Skin of body (tissue), 2 donors: ENCODE data around the gene CSHL1. TPM values are rescaled to one million over a fixed set of nuclear protein-coding genes. Genes with fewer than 3 reads are reported as not detected.
A peak's percentile ranks its signal among the peaks of the same experiment; 100 is the strongest.
"Not testable (repeated sequence)": the region's sequence is repeated elsewhere in the genome, so short reads cannot be mapped to it uniquely, and the experiment has no call there.

Source experiments
- DNase-seq: peaks from one replicate; lab custom pipeline; 2025; lab: John Stamatoyannopoulos, UW
- total RNA-seq: library from RNA; depleted of rRNA; stranded (reverse); fragments of >200 nt; gene quantifications from one replicate; pipeline ENCODE4 v1.2.3, GENCODE V29; 2014

The CSHL1 gene
- total RNA-seq, 1 donor from 2014 or later, result not detected

GRCh38 chr17:63940584-63940983 lies 29.5 kb upstream of the CSHL1 start:
- DNase-seq, result no peak

- no peak for DNase-seq
These were observed 28.8 kb upstream of the CSHL1 start for GRCh38 chr17:63939884-63940283.

- DNase-seq, result no peak
These were observed 28.3 kb upstream of the CSHL1 start for GRCh38 chr17:63939401-63939800.

- DNase-seq, result no peak
These were observed 26.9 kb upstream of the CSHL1 start for GRCh38 chr17:63937920-63938319.

DNA sequence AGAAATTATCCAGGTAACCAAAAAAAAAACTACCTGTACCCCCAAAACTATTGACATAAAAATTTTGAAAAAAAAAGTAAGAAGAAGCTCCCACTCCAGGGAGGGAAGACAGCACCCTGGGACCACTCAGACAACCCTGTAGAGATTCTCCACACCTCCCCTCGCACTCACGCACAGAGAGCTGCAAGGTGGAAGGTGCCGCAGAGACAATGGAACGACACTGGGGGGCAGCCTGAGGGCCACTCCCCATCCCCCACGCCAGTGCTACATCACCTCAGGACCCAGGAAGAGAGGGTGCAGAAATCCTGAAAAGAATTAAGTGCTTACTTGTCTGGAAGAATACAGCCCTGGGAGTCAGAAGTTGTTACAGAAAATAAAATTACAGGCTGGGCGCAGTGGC lies 26.3 kb upstream of the CSHL1 start:
- no peak for DNase-seq

DNA sequence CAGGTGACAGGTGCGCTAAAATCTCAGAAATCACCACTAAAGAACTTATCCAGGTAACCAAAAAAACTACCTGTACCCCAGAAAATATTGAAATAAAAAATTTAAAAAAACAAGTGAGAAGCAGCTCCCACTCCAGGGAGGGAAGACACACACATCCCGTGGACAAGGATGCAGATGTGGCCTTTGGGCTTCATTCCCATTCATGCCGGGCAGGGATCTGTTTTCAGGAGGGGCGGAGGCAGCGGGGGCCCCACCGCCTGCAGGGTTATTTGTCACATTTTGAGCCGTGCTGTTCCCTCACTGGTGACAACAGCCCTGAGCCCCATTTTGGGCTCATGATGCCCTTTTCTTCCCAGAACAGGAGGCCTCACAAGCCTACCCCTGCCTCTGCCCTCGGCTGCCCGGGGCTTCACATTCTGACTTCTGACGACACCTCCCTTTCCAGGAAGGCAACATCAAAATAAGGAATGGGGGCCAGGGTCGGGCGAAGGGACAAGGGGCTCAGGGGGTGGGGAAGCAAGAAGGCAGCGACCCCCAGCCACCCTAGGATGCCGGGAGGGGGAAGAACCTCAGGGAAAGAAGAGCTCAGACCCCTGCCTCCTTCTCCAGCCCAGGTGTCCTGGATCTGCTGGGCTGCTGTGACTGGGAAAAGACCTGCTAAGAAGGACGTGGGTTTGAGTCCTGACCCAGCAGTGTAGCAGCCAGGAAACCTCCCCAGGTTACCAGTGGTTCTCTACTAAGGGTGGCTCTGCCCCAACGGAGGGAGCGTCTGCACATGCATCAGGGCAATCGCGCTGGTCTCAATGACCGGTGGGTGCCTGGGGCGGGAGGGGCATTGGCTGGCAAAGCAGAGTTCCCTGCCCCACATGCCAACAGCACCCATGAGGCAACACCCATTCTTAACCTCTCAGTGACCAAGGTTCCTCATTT lies 23.4 kb upstream of the CSHL1 start:
- DNase-seq, result no peak

GRCh38 chr17:63933598-63933997 lies 22.5 kb upstream of the CSHL1 start:
- DNase-seq, result no peak

DNA sequence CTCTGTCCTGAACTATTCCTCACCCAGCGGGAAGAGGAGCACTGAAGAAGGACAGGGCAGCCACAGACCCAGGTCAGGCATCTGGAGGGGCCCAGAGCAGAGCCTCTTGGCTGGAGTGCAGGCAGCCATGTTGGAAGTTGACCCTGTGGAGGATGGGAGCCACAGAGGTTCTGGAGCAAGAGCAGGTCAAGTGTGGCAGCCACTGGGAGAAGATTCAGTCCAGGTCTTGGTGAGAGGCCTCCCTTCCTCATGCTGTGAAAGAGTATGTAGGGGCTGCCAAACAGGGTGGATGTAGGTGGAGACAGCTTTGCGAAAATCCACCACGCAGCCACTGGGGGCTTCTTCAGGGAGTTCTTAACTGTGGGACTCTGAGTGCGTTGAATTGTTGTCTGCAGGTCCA lies 21.7 kb upstream of the CSHL1 start:
- DNase-seq, result no peak

DNA sequence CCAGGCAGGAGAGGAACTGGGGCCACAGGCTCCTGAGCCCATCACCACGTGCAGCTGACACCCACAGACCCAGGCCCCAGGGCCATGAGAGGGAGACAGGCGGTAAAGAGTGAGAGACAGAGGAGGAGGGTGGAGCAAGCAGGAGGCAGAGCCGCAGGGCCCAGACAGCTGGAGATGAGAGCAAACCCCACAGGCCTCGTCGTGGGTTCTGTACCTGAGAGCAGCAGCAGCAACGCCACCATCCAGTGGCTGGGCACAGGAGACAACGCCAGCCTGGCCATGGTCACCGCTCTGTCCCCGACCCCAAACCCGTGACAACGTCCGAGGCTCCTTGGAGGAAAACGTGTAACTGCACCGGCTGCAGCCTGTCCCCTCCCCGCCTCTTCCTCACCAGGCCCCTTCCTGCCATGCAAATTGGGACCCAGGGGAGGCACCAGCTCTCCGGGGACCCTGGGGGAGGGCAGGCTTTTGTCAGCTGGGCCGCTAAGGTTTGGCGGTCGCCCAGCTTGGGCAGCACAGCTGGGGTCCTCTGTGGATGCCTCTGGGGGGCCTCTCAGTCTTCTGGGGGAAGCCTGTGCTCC lies 21.0 kb upstream of the CSHL1 start, which contains the start of gene CD79B:
TSS of gene CD79B (minus strand) at position 351 of the 581 bp plus-strand sequence. CDS start at position 281, 70 bp downstream.
- no peak for DNase-seq

DNA sequence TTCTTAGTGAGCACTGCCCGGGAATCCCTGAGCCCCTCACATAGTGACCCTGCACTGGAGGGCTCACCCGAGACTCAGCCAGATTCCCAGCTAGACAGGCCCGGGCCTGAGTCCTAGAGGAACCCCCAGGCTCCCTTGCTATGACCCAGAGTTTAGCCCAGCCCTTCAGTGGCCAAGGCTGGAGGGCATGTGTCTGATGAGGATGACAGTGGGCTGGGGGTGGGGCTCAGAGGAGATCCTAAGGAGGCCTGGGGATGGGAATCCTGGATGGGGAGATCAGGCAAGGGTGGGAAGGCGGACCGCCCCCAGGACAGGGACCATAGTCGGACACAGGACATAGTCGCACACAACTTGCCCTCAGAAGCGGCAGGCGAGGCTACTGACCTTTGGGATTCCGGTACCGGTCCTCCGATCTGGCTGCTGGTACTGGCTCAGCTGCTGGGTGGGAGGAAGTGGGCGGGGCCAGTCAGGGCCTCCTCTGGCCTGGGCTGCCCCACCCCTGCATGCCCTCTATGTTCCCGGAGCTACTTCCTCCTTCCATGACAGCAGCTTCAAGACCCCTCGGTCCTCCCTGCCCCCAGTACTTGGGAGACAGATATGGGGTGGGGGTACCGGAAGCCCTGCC lies 20.0 kb upstream of the CSHL1 start:
- DNase-seq, result no peak

GRCh38 chr17:63929860-63930766 lies 19.1 kb upstream of the CSHL1 start:
- DNase-seq, result no peak

DNA sequence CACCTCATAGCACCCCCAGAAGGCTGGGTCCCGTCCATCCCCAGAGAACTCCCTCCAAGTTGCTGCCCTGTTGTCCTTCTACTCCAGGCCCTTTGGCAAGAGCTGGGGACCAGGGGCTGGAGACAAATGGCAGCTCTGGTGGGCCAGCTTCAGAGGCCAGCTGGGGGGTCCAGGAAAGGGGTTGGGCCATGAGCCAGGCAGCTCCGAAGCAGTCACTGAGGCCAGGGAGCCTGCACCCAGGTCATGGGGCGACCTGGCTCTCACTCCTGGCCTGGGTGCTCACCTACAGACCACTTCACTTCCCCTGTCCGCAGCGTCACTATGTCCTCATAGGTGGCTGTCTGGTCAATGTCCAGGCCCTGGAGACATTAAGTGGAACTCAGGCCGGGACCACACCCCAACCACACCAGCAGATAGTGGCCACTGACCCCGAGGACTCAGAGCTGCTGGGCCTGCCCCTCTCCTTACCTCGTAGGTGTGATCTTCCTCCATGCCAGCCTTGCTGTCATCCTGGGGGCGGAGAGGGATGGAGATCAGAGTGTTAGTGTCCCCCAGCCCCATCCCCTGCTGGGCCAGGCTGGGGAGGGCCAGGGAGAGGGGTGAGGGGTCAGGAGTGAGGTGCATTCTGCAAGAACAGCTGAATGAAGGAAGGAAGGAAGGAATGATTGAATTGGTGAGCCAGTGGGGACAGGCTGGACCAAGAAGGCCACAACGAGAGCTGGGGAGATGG lies 18.1 kb upstream of the CSHL1 start:
- DNase-seq, result no peak

DNA sequence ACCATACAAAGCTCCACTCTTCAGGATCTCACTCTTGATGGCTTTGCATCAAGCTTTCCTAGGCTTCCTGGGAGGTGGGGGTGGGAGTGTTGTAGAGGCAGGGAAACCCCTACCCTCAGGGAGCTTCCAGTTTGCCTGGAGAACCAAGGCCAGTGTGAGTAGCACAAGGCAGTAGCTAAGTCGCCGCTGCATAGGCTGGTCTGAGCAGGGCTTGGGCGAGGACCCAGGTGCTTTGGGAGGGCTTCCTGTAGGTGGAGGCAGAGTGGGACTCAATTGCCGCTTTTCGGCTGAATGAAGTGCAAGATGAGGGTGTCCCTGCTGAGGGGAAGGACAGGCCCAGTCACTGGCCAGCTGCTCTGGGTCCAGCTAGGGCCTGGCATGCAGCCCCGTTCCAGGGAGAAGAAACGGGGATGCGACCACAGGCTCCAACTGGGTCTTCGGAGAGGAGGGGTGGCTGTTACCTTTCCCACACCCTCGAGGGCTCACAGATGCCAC lies 17.2 kb upstream of the CSHL1 start:
- DNase-seq, result no peak

DNA sequence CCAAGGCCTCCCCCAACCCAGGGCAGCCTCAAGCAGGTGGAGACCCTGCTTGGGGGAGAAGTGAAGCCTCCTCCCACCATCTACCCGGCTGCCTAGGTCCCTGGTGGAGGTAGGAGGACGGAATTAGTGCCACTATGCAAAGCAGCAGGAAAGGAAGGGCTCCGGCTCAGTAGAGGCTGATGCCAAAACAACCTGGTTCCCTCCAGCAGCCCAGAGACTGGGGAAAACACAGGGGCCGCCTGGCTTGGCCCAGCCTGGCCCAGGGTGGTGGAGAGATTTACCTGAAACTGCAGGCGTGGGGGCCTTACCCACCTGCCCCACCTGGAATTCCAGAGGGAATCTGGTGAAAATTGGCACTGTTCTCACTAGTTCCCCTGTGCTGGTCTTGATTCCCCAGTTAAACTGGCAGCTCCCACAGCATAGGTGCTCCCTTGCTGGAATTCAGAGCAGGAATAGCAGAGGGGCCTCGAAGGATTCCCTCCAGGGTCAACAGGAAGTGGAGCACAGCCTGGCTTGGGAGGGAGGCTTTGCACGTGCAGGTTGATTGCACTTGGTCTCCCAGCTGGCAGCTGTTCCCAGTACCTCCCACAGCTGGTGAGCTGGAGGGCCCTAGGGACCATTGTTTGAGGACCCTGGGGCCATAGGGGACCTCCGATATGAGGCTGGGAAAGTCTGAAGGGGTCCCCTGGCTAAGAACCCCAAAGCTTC lies 16.6 kb upstream of the CSHL1 start:
- no peak for DNase-seq

DNA sequence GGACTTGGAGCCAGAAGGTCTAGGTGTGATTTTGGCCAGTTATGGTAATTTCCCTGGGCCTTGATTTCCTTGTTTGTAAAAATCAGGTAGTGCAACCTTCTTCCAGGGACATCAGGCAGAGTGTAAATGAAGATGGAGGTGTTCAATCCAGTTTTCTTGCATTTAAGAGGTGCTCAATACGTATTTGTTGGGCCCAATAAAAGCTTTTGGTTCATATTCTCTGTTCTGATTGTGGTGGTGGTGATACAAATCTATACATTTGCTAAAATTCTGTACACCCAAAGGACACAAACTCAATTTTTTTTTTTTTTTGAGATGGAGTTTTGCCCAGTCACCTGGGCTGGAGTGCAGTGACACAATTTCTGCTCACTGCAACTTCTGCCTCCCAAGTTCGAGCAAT lies 15.1 kb upstream of the CSHL1 start:
- DNase-seq, result no peak

DNA sequence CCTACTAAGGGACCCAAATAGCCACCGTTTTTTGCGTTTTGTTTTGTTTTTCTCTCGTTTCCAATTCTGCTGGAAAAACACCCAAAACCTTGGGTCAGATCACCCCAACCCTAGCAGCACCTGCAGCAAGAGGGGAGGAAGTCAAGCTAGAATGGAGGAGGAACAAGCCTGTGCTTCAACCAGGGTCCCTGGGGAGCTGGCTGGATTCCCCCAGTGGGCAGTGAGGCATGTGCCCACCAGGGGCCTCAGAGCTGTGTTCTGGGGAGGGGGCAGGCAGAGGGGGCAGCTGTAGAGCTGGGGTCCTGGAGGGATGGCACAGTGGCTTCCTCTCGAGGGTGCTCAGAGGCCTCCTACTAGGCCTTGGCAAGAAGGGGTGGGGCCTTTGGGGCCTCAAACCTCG lies 14.6 kb upstream of the CSHL1 start:
- DNase-seq, result no peak

DNA sequence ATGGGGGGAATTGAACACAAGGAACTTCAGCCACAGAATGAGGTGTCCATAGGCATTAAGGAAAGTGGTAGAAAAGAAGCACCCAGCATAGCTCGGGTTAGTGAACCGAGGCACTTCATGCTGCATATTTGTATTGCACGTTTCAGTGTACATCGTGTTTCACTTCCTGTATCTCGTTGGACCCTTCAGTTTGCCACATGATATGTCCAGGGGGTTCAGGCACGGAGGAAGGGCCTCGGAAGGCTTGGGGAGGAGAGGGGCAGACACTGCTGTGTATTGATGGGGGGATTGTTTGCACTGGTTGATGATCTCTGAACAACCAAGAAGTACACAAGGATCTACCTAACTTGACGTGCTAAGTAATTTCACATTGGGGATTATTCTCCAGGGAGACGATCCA lies 11.3 kb upstream of the CSHL1 start:
- not testable (repeated sequence) for DNase-seq

DNA sequence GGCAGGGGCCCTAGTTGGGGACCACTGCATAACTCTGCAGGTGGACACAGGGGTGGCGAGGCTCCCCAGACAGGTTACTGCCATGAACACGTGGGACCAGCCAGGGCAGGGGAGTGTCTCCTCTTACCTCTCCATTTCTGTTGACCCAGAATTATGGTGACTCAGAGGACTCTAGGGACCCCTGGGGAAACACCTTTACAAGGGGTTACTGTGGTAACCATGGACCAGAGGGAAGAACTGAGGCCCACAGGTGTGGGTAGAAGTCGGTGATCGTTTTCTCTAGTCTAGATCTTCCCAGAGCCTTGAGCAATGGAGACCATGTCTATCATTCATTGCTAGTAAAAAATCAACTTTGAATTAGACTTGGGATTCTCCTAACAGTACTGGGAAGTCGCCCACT lies 9.7 kb upstream of the CSHL1 start:
- DNase-seq, result not testable (repeated sequence)

- not testable (repeated sequence) for DNase-seq
These were observed 9.0 kb upstream of the CSHL1 start for GRCh38 chr17:63920050-63920449.

DNA sequence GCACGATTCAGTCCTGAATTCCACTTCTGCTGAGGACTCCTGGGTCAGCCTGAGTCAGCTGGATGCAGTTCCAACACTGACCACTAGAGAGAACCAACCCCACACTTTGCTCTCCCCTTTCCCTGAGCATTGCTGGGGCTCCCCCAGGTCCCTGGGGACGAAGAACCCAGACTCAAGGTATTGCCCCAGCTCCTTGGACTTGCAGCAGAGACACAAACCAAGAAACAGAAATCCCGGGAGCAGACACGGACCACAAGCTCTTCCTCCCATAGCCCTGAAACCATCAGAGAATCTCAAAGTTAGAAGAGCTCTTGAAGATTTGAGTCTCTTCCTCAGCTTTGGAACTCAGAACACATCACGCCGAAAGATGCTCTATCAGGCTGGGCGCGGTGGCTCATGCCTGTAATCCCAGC lies 8.3 kb upstream of the CSHL1 start:
- peak; percentile 10 for DNase-seq
